Loucy (cell line): Measurements from ENCODE around the gene RFNG.

ENCODE experiments used
- CTCF ChIP-seq: fragments of 200-600 bp; sonication (generic); conservative IDR thresholded peaks from 2 replicates; pipeline ENCODE4 v1.5.1; 2014; ENCODE audit warnings: mild to moderate bottlenecking, antibody characterized with exemption, low read length
- EZH2phosphoT487 ChIP-seq: fragments of 200-600 bp; IDR thresholded peaks from 2 replicates; pipeline ENCODE4 v1.6.1; 2018; ENCODE audit warnings: antibody characterized with exemption, mild to moderate bottlenecking, moderate library complexity, borderline replicate concordance

- TF ChIP-seq CTCF (no peak), EZH2phosphoT487 (no peak)
Observed at GRCh38 chr17:82034371-82035011, 17.1 kb downstream of the RFNG start.
